K562 (cell line): ENCODE data around the gene TPBGL. TPM values are rescaled to one million over a fixed set of nuclear protein-coding genes. Genes with fewer than 3 reads are reported as not detected.

Source experiments
- CBFA2T2 ChIP-seq: fragments of 450-650 bp; conservative IDR thresholded peaks from 2 replicates; pipeline ENCODE4 v1.6.1; 2017; ENCODE audit warnings: mild to moderate bottlenecking
- DACH1 ChIP-seq: fragments of 450-650 bp; IDR thresholded peaks from 2 replicates; pipeline ENCODE4 v1.6.1; 2018; ENCODE audit not compliant: partially characterized antibody
- EP400 ChIP-seq: fragments of 450-650 bp; IDR thresholded peaks from 2 replicates; pipeline ENCODE4 v1.6.1; 2017; ENCODE audit warnings: antibody characterized with exemption, mild to moderate bottlenecking, moderate library complexity
- GABPB1 ChIP-seq: sonication (generic); formaldehyde crosslinking; IDR thresholded peaks from 2 replicates; pipeline ENCODE4 v1.8.0; 2022; ENCODE audit warnings: mild to moderate bottlenecking, missing genetic modification reagents
- HDAC8 ChIP-seq: fragments of 450-650 bp; IDR thresholded peaks from 2 replicates; pipeline ENCODE4 v1.6.1; 2016; ENCODE audit warnings: mild to moderate bottlenecking, missing genetic modification characterization, moderate library complexity, missing compliant biosample characterization
- KHSRP ChIP-seq: fragments of 450-650 bp; IDR thresholded peaks from 2 replicates; pipeline ENCODE4 v1.6.1; 2017
- KLF10 ChIP-seq: fragments of 250-450 bp; sonication (Bioruptor Pico); IDR thresholded peaks from 2 replicates; pipeline ENCODE4 v1.6.1; 2021; ENCODE audit warnings: matching md5 sums
- NBN ChIP-seq: fragments of 450-650 bp; IDR thresholded peaks from 2 replicates; pipeline ENCODE4 v1.6.1; 2016; ENCODE audit warnings: low read depth, mild to moderate bottlenecking
- RBM14 ChIP-seq: fragments of 200-400 bp; formaldehyde crosslinking; IDR thresholded peaks from 2 replicates; pipeline ENCODE4 v1.6.1; 2018; ENCODE audit warnings: low read depth, mild to moderate bottlenecking, low read length, moderate library complexity, borderline replicate concordance; ENCODE audit not compliant: insufficient read depth
- RUNX1 ChIP-seq: sonication (generic); IDR thresholded peaks from 2 replicates; pipeline ENCODE4 v1.6.1; 2016; ENCODE audit warnings: antibody characterized with exemption, low read depth
- SRSF7 ChIP-seq: fragments of 200-400 bp; formaldehyde crosslinking; optimal IDR thresholded peaks from 2 replicates; pipeline ENCODE3; 2017; ENCODE audit warnings: mild to moderate bottlenecking, low read depth, low read length
- ZNF561 ChIP-seq: fragments of 450-650 bp; formaldehyde crosslinking; conservative IDR thresholded peaks from 2 replicates; pipeline ENCODE4 v1.4.0; 2020; ENCODE audit warnings: mild to moderate bottlenecking, moderate library complexity
- polyA plus RNA-seq, 8 experiments: library from polyadenylated mRNA; depleted of rRNA in 4 of 8; stranded (reverse) in 5 of 8; unstranded in 3 of 8; fragments of >200 nt; fragmentation: Nextera tagmentation in 2 of 8; fragmentation: Illumina TruSeq in 1 of 8; extraction: Ambion mirVana in 2 of 8; extraction: Trizol in 1 of 8; gene quantifications; 2 replicates each; pipeline versions ENCODE4 v1.2.1 to v1.2.3, GENCODE V29; 2011 to 2014; ENCODE audit warnings: inconsistent platforms in 1 of 8, missing spikeins in 1 of 8
- total RNA-seq, 7 experiments: library from RNA; depleted of rRNA in 6 of 7; stranded (reverse); fragments of >200 nt in 6 of 7; fragmentation: Illumina TruSeq in 2 of 7; extraction: Trizol in 2 of 7; gene quantifications; 2 replicates each; pipeline versions ENCODE4 v1.2.1 to v1.2.3, GENCODE V29; 2011 to 2021; ENCODE audit warnings: low replicate concordance in 1 of 7
- TF ChIP-seq, protein P1 (sequence below): fragments of 250-450 bp; sonication (Bioruptor Pico); IDR thresholded peaks from 2 replicates; pipeline ENCODE4 v1.4.0; 2020; ENCODE audit warnings: mild to moderate bottlenecking
- TF ChIP-seq, protein P2 (sequence below): fragments of 250-450 bp; sonication (Bioruptor Pico); IDR thresholded peaks from 2 replicates; pipeline ENCODE4 v1.9.0; 2021; ENCODE audit warnings: mild to moderate bottlenecking
- TF ChIP-seq, protein P3 (sequence below): IDR thresholded peaks from 2 replicates; pipeline ENCODE4 v1.6.1; 2012; ENCODE audit warnings: low read depth, low read length, improper control_type of control experiment, borderline replicate concordance
- TF ChIP-seq, protein P4 (sequence below): fragments of 450-650 bp; IDR thresholded peaks from 2 replicates; pipeline ENCODE4 v1.6.1; 2016
- TF ChIP-seq, protein P5 (sequence below): sonication (generic); formaldehyde crosslinking; IDR thresholded peaks from 2 replicates; pipeline ENCODE4 v1.8.0; 2022; ENCODE audit warnings: missing genetic modification reagents, mild to moderate bottlenecking, moderate library complexity, borderline replicate concordance
- TF ChIP-seq, protein P6 (sequence below): fragments of 250-450 bp; sonication (Bioruptor Pico); IDR thresholded peaks from 2 replicates; pipeline ENCODE4 v1.8.0; 2021; ENCODE audit warnings: mild to moderate bottlenecking, moderate library complexity
- TF ChIP-seq, protein P7 (sequence below), 2 experiments: fragments of 450-650 bp; IDR thresholded peaks; 2 replicates each; pipeline ENCODE4 v1.6.1; 2016

The TPBGL gene
- total and polyA plus RNA-seq, 9 of the 15 experiments (the other 6 are each of a cell fraction or from before 2014, with no cell fraction given) = 0.04 to 0.11 (median 0.06) TPM; not detected in 6

DNA sequence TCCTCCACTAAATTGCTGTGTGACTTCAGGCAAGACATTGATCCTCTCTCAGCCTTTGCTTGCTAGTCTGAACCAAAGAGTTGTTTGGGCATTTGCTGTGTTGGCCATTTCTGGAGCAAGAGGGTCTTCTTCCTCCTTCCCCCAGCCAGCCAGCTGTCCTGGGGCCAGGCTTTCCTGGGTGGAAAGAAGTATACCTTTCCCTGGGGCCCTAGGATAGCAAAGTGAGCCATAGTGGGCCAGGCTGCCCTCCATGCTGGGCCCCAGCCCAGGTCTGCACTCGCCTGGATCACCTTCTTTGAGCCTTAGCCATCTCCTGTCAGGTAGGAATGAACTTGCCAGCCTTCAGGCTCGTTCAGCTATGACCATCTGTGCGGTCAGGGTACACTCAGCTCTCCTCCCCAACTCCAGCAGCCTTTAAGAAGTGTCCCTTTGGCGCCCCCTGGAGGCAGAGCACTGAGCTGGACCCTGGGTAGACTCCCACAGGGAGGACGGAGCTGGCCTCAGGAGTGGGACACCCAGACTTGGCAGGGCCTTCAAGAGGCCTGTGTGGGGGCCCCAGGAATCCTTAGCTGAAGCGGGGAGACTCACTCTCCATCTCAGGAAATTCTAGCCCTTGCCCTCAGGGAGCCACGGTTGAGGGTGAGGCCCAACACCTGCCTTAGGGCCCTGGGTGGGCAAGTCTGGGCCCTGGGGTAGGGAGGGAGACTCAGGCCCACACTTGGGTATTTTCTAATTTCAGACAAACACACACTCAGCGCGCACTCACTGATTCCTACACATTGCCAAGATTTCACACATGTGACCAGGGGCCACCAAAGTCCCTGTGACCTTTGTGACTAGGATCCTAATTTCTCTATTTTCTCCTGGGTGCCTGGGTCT lies 35.6 kb upstream of the TPBGL start (continued):
- TF ChIP-seq, protein P1, sequence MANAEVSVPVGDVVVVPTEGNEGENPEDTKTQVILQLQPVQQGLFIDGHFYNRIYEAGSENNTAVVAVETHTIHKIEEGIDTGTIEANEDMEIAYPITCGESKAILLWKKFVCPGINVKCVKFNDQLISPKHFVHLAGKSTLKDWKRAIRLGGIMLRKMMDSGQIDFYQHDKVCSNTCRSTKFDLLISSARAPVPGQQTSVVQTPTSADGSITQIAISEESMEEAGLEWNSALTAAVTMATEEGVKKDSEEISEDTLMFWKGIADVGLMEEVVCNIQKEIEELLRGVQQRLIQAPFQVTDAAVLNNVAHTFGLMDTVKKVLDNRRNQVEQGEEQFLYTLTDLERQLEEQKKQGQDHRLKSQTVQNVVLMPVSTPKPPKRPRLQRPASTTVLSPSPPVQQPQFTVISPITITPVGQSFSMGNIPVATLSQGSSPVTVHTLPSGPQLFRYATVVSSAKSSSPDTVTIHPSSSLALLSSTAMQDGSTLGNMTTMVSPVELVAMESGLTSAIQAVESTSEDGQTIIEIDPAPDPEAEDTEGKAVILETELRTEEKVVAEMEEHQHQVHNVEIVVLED (CRISPR knock-in tag) = no peak
- peak; percentile 49; the same call in 1 of the 2 replicates for TF ChIP-seq GABPB1 (CRISPR knock-in tag)
- TF ChIP-seq, protein P2, sequence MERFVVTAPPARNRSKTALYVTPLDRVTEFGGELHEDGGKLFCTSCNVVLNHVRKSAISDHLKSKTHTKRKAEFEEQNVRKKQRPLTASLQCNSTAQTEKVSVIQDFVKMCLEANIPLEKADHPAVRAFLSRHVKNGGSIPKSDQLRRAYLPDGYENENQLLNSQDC = no peak
- TF ChIP-seq, protein P3, sequence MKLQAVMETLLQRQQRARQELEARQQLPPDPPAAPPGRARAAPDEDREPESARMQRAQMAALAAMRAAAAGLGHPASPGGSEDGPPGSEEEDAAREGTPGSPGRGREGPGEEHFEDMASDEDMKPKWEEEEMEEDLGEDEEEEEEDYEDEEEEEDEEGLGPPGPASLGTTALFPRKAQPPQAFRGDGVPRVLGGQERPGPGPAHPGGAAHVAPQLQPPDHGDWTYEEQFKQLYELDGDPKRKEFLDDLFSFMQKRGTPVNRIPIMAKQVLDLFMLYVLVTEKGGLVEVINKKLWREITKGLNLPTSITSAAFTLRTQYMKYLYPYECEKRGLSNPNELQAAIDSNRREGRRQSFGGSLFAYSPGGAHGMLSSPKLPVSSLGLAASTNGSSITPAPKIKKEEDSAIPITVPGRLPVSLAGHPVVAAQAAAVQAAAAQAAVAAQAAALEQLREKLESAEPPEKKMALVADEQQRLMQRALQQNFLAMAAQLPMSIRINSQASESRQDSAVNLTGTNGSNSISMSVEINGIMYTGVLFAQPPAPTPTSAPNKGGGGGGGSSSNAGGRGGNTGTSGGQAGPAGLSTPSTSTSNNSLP = no peak
- TF ChIP-seq, protein P4, sequence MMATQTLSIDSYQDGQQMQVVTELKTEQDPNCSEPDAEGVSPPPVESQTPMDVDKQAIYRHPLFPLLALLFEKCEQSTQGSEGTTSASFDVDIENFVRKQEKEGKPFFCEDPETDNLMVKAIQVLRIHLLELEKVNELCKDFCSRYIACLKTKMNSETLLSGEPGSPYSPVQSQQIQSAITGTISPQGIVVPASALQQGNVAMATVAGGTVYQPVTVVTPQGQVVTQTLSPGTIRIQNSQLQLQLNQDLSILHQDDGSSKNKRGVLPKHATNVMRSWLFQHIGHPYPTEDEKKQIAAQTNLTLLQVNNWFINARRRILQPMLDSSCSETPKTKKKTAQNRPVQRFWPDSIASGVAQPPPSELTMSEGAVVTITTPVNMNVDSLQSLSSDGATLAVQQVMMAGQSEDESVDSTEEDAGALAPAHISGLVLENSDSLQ = no peak
- TF ChIP-seq SRSF7 = no peak
- TF ChIP-seq CBFA2T2 = no peak
- TF ChIP-seq, protein P5, sequence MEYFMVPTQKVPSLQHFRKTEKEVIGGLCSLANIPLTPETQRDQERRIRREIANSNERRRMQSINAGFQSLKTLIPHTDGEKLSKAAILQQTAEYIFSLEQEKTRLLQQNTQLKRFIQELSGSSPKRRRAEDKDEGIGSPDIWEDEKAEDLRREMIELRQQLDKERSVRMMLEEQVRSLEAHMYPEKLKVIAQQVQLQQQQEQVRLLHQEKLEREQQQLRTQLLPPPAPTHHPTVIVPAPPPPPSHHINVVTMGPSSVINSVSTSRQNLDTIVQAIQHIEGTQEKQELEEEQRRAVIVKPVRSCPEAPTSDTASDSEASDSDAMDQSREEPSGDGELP (CRISPR knock-in tag) = peak; percentile 54
- TF ChIP-seq ZNF561 = no peak
- TF ChIP-seq RBM14 = no peak
- TF ChIP-seq, protein P6, sequence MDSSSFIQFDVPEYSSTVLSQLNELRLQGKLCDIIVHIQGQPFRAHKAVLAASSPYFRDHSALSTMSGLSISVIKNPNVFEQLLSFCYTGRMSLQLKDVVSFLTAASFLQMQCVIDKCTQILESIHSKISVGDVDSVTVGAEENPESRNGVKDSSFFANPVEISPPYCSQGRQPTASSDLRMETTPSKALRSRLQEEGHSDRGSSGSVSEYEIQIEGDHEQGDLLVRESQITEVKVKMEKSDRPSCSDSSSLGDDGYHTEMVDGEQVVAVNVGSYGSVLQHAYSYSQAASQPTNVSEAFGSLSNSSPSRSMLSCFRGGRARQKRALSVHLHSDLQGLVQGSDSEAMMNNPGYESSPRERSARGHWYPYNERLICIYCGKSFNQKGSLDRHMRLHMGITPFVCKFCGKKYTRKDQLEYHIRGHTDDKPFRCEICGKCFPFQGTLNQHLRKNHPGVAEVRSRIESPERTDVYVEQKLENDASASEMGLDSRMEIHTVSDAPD (CRISPR knock-in tag) = no peak
- TF ChIP-seq KHSRP = no peak
- TF ChIP-seq EP400 = no peak
- TF ChIP-seq RUNX1 = no peak
- no peak for TF ChIP-seq NBN
- TF ChIP-seq DACH1 = no peak
- TF ChIP-seq KLF10 (CRISPR knock-in tag) = no peak
- TF ChIP-seq, protein P7, sequence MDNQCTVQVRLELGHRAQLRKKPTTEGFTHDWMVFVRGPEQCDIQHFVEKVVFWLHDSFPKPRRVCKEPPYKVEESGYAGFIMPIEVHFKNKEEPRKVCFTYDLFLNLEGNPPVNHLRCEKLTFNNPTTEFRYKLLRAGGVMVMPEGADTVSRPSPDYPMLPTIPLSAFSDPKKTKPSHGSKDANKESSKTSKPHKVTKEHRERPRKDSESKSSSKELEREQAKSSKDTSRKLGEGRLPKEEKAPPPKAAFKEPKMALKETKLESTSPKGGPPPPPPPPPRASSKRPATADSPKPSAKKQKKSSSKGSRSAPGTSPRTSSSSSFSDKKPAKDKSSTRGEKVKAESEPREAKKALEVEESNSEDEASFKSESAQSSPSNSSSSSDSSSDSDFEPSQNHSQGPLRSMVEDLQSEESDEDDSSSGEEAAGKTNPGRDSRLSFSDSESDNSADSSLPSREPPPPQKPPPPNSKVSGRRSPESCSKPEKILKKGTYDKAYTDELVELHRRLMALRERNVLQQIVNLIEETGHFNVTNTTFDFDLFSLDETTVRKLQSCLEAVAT (IDR thresholded peaks at IDR 0.05) = no peak
- no peak for TF ChIP-seq HDAC8 (tag)
